Effector CD4-positive, alpha-beta T cell (primary cell): ENCODE data around the gene RNU1-4.
"Not testable (repeated sequence)": the region's sequence is repeated elsewhere in the genome, so short reads cannot be mapped to it uniquely, and the experiment has no call there.

Source experiments
- DNase-seq: peaks from one replicate; pipeline ENCODE4 v3.0.0-alpha.2; 2020

Gene RNU1-4

DNA sequence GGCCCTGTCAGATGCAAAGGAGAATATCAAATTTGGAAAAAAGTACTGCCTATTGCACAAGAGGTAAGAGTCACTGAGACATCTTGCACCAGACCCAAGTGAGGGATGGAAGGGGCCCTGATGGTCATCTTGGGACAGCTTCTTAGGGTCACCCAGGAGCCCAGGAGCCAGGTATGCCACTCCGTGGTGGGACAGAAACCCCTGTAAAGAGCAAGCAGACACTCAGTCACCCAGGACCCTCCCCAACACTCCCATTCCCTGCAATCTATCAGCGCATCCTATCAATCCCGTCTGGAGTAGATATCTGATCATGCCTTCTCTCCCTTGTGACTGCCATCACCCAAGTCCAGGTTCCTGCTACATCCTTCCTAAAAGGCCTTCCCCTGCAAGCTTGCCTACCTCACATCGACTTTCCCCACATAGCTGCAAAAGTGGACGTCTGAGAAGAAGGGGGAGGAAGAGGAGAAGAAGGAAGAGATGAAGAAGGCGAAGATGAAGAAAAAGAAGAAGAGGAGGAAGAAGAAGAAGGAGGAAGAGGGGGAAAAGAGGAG is 30.7 kb downstream of the RNU1-4 start:
- DNase-seq, result not testable (repeated sequence)

- not testable (repeated sequence) for DNase-seq
Observed at GRCh38 chr1:16772275-16773204, 32.2 kb downstream of the RNU1-4 start.

GRCh38 chr1:16773205-16773596 is 32.9 kb downstream of the RNU1-4 start:
- DNase-seq, result not testable (repeated sequence)

GRCh38 chr1:16773723-16774122 is 33.4 kb downstream of the RNU1-4 start:
- DNase-seq, result not testable (repeated sequence)

GRCh38 chr1:16774773-16775172 is 34.5 kb downstream of the RNU1-4 start:
- not testable (repeated sequence) for DNase-seq

DNA sequence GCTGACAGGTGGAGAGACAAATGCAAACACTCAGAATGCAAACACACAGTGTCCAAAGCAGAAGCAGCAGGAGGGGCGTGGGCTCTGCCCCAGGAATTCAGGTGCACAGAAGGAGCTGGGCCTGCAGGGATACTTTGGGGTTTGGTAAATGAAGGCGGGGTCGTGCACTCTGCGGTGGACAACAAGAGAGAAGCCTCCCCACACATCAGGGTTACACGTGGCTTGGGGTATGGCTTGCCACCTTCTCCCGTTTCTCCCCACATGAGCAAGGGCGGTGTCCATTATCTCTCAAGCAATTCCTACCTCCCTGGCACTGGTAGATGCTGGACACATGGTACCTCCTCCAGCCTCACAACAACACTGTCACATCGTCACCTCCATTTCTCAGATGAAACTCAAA is 35.0 kb downstream of the RNU1-4 start:
- DNase-seq, result not testable (repeated sequence)

DNA sequence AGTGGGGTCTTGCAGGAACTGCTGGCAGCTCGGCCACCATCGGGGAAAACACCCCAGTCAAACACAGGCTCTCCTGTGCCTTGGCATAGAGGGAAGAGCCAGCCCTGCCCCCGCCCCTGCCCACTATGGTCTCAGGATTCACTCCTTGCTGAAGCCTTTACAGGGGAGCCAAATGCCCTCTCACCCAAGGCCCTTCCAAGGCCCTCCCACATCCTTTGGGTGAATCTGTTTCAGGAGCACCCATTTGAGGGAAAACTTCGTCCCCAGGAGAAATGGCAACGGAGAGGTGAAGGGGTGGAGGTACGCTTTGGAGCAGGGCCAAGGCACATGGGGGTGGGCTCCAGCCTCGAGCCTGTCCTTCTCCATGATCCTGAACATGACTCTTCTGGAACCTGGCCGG is 35.9 kb downstream of the RNU1-4 start:
- not testable (repeated sequence) for DNase-seq

DNA sequence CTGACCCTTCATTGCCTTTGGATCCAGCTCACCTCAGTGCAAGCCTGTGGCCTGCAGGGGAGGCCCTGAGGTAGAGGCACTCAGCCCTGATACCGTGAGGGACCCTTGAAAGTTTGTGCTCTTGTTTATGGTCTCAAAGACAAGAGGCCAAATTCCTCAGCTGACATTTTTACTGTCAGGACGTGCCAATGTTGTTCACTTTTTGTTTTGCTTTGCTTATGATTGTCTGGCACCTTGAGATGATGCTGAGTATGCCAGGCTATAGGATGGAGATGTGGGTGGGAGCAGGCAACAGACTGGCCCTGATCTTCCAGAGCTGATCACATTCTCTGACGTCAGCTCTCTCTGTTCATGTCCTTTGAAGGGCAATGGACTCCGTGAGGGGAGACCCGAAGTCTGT is 36.5 kb downstream of the RNU1-4 start:
- not testable (repeated sequence) for DNase-seq

DNA sequence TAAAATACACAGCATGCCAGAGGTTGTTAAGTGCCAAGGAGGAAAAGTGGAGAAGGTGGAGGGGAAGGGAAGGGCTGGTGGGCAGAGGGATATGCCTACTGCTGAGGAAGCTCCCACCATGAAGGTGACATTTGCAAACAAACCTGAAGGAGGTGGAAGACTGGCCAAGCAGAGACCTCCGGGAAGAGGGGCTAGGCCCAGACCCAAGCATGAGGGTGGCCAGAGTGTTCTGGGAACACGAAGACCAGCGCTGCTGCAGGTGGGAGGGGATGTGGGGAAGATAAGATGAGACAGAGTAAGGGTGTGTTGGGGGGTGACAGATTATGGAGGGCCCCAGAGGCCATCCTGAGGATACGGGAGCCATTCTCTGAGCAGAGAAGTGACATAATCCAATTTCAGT is 37.5 kb downstream of the RNU1-4 start:
- DNase-seq, result not testable (repeated sequence)

DNA sequence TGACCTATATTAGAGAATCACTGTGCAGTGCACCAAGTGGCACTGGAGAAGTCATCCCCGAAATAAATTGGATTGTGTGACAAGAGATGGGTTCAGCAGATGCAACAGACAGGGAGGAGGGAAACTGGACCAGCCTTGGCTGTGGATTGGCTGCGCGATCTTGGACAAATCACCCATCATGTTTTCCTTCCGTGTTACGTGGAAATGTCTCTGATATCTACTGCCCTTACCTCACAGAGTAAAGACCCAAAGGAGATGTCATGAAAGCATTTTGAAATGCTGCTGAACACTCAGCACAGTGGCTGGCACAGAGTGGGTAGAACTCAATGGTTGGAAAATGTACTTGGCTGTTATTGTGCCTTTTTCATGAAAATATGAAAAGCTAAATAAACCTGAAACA is 39.2 kb downstream of the RNU1-4 start:
- not testable (repeated sequence) for DNase-seq

DNA sequence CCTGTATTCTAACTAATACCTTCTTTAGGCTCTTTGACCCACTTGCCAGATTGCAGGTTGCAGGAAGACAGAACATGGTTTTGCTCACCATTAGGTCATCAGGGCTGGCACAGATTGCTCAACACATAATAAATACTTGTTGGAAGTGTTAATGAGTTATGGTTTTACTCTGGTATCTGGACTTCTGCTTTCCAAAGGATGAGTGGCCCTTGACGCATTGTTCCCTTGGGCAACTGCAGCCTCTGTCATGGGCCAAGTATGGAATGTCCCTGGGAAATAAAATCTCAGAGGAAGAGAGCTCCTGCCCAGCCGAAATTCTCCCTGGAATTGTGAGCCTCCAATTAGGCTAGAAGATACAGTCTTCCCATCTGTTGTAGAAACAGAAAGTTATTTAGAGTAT is 40.7 kb downstream of the RNU1-4 start:
- DNase-seq, result not testable (repeated sequence)

DNA sequence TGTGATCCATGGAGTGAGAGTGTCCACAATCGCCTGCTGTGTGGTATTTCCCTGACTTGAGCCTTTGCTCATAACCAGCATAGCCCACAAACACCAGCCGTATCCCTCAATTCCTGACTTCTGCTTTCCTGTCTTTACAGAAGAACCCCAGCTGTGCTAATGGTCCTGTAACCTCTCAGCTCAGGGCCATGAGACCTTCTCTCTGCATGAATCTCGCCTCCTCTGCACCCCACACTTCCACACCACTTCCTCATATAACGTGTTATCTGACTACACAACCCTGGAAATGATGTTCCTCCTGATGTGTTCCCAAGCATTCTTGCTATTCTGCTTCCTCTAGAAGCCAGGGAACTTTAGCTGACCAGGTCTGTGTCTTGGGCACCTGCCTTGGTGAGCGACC is 41.3 kb downstream of the RNU1-4 start:
- DNase-seq, result not testable (repeated sequence)

DNA sequence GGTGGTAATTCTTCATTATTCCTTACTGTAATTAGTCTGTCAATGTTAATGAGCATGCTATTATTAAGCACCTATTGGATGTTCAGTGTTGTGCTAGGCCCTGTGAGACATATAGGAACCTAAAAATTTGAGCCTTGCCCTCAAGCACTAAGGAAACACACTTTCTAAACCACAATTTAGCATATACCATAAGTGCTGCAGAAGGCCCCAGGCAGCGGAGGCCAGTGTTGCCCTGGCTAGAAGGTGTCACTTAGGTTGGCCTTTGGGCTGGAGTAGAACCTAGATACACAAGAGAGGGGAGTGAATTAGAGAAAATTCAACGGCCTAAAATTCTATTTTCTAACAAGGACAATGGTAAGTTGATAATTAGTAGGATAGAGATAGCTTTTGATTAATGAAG is 44.6 kb downstream of the RNU1-4 start:
- not testable (repeated sequence) for DNase-seq

GRCh38 chr1:16786362-16786761 is 46.0 kb downstream of the RNU1-4 start:
- not testable (repeated sequence) for DNase-seq

GRCh38 chr1:16787175-16787574 is 46.9 kb downstream of the RNU1-4 start:
- DNase-seq, result not testable (repeated sequence)

DNA sequence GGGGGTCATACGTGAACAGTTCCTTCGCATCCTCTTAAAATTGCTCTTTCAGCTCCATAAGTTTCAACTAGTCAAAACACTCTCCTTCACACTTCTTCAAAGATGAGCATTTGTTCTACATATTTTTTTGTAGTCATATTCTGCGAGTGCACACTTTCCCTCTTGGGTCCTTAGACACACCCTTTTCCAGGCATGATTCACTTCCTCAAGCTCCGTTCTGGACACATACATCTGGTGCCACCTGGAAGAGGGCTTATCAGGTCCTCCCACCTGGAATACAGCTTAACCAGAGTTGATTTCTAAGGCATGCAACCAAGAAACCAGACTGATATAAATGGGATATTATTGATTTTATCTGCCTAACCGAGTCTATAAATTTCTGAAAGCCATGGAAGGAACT is 47.4 kb downstream of the RNU1-4 start:
- not testable (repeated sequence) for DNase-seq
